Cardiac muscle cell (in vitro differentiated cells and primary cell): Measurements from ENCODE around the gene FAM120C. TPM values are rescaled to one million over a fixed set of nuclear protein-coding genes. Genes with fewer than 3 reads are reported as not detected.

ENCODE experiments used
- DNase-seq, 2 donors: peaks; one replicate each; pipeline versions ENCODE4 v3.0.0 to v3.0.0-alpha.2; 2010 to 2017; ENCODE audit warnings: low read depth in 1 of 2, low spot score in 1 of 2
- H3K27ac ChIP-seq: fragments of 200-600 bp; sonication (generic); 2 replicates; pipeline ENCODE4 v1.5.1; 2016
- H3K27me3 ChIP-seq: fragments of 200-600 bp; sonication (generic); 2 replicates; pipeline ENCODE4 v1.6.0; 2016; ENCODE audit warnings: control low read depth
- H3K36me3 ChIP-seq: fragments of 200-600 bp; sonication (generic); 2 replicates; pipeline ENCODE4 v1.5.1; 2016; ENCODE audit warnings: control low read depth
- H3K4me1 ChIP-seq: fragments of 200-600 bp; sonication (generic); 2 replicates; pipeline ENCODE4 v1.8.1; 2017; ENCODE audit warnings: low read depth, mild to moderate bottlenecking, mixed run types
- H3K4me3 ChIP-seq: fragments of 200-600 bp; sonication (generic); 2 replicates; pipeline ENCODE4 v1.5.1; 2016; ENCODE audit warnings: mild to moderate bottlenecking
- H3K9me3 ChIP-seq: fragments of 200-600 bp; sonication (generic); 2 replicates; pipeline ENCODE4 v1.5.1; 2017; ENCODE audit warnings: low read depth, mild to moderate bottlenecking, control low read depth
- polyA plus RNA-seq: library from polyadenylated mRNA; unstranded; fragments of >200 nt; fragmentation: Nextera tagmentation; extraction: Ambion mirVana; gene quantifications from 2 replicates; pipeline ENCODE4 v1.2.1, GENCODE V29; 2016
- total RNA-seq: library from RNA; depleted of rRNA; stranded (reverse); fragments of >200 nt; gene quantifications from 2 replicates; pipeline ENCODE4 v1.2.3, GENCODE V29; 2016
- TF ChIP-seq, protein P1 (sequence below): IDR thresholded peaks from 2 replicates; pipeline ENCODE4 v1.5.1; 2012; ENCODE audit warnings: low read depth, mild to moderate bottlenecking, low read length

FAM120C gene
- total and polyA plus RNA-seq, 2 experiments from 2014 or later, result 9.5 to 14.6 TPM

GRCh38 chrX:54044126-54044876 lies 138.8 kb downstream of the FAM120C start, which contains the start of gene PHF8:
PHF8 (minus strand) TSS chrX:54044473; CDS start chrX:54042728, 1,745 bp downstream.
- Histone ChIP-seq H3K4me1 (peaks cover 5% of the 10 kb centered on the region), H3K9me3 (no peaks in the 10 kb centered on the region), H3K27ac (peak within 1 kb of the TSS; percentile 99), H3K36me3 (peaks cover 3% of the 10 kb centered on the region), H3K27me3 (no peaks in the 10 kb centered on the region), H3K4me3 (peak within 1 kb of the TSS; percentile 82)
- DNase-seq, result peak; percentile 93 to 97
- TF ChIP-seq, protein P1, sequence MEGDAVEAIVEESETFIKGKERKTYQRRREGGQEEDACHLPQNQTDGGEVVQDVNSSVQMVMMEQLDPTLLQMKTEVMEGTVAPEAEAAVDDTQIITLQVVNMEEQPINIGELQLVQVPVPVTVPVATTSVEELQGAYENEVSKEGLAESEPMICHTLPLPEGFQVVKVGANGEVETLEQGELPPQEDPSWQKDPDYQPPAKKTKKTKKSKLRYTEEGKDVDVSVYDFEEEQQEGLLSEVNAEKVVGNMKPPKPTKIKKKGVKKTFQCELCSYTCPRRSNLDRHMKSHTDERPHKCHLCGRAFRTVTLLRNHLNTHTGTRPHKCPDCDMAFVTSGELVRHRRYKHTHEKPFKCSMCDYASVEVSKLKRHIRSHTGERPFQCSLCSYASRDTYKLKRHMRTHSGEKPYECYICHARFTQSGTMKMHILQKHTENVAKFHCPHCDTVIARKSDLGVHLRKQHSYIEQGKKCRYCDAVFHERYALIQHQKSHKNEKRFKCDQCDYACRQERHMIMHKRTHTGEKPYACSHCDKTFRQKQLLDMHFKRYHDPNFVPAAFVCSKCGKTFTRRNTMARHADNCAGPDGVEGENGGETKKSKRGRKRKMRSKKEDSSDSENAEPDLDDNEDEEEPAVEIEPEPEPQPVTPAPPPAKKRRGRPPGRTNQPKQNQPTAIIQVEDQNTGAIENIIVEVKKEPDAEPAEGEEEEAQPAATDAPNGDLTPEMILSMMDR, result no peak

DNA sequence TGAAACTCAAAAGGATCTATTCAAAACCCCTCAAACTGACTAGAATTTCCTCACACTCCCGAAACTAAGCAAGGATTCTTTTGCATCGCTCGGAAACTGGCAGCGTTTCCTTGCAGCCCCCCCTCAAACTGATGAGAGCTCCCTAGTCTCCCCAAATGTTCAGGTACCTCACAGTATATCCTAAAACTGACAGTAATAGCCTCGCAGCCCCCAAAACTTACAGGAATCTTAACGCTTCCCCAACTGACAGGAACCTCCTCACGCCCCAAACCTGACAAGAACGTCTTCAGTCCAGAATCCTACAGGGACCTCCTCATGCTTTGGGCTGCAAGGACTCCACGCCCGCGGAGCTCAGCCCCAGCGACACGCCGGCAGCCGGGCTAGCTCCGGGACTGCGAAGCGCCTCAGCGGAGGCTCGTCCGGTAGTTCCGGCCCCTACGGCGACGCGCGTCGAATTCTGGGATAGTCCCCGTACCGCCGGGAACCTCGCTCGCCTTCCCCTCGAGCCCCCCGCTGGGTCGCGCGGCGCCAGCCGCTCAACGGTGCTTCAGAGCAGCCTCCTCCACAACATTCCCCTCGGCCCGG lies 139.4 kb downstream of the FAM120C start:
- peaks cover 5% of the 10 kb centered on the region for H3K4me1 ChIP-seq
- no peaks in the 10 kb centered on the region for H3K27me3 ChIP-seq
- peak overlapping the region; percentile 99 for H3K27ac ChIP-seq
- H3K4me3 ChIP-seq, result peak overlapping the region; percentile 82
- H3K36me3 ChIP-seq, result peaks cover 3% of the 10 kb centered on the region
- H3K9me3 ChIP-seq, result no peaks in the 10 kb centered on the region
- DNase-seq, result peak in 1 of 2 donors; percentile 45
- TF ChIP-seq, protein P1, result no peak

DNA sequence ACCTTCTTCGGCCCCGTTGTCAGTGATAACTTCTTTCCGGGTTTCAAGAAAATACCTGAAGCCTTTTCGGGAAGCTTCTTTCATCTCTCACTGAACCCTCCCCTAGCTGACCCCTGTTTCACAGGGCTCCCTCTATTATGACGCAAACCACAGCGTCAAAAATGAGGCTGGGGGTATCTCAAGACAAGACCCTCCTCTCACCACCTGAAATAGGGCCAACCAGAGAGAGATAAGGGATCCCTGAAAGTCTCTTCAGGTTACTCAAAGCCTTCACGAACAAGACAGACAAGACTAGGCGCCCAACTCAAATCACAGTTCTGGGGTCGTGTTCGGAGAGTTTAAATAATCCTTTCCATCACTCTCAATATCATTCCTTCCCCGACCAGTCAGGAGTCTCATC lies 140.0 kb downstream of the FAM120C start:
- TF ChIP-seq, protein P1, result no peak
- H3K4me3 ChIP-seq, result peak overlapping the region; percentile 82
- no peak for DNase-seq
- peak overlapping the region; percentile 99 for H3K27ac ChIP-seq
- H3K4me1 ChIP-seq, result peaks cover 5% of the 10 kb centered on the region
- no peaks in the 10 kb centered on the region for H3K27me3 ChIP-seq
- no peaks in the 10 kb centered on the region for H3K9me3 ChIP-seq
- peaks cover 3% of the 10 kb centered on the region for H3K36me3 ChIP-seq

GRCh38 chrX:54042609-54043021 lies 140.4 kb downstream of the FAM120C start:
- H3K36me3 ChIP-seq, result peaks cover 3% of the 10 kb centered on the region
- TF ChIP-seq, protein P1, result peak; percentile 28
- no peaks in the 10 kb centered on the region for H3K27me3 ChIP-seq
- peak overlapping the region; percentile 39 for H3K27ac ChIP-seq
- peaks cover 5% of the 10 kb centered on the region for H3K4me1 ChIP-seq
- H3K9me3 ChIP-seq, result no peaks in the 10 kb centered on the region
- DNase-seq, result peak; percentile 68 to 72
- peak overlapping the region; percentile 82 for H3K4me3 ChIP-seq

DNA sequence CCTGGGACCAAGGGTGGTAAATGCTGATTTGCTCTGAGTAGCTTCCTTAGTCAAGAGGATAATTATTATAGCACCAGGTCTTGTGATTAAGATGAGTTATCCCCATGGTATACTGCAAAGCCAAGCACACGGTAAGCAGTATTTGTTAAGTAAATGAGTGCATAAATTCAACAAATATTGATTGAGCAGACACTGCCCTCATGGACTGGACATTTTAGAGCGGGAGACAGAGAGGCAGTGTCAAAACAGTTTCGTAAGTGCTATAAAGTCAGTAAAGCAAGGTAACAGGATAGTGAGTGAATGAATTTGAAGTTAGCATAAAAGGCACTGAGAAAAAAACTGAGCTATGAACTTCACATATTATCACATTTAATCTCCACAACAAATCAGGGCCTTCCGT lies 152.7 kb downstream of the FAM120C start:
- H3K4me3 ChIP-seq, result no peak overlapping the region
- H3K4me1 ChIP-seq, result no peaks in the 10 kb centered on the region
- TF ChIP-seq, protein P1, result no peak
- H3K36me3 ChIP-seq, result peaks cover 3% of the 10 kb centered on the region
- no peak for DNase-seq
- no peak overlapping the region for H3K27ac ChIP-seq
- H3K9me3 ChIP-seq, result no peaks in the 10 kb centered on the region
- H3K27me3 ChIP-seq, result no peaks in the 10 kb centered on the region
